SK-N-SH treated with all-trans-retinoic acid at 6 μM for 48 hours (cell line): ENCODE data around the gene ATAD3C.

Experiments used
- ARNTL ChIP-seq: fragments of 450-650 bp; formaldehyde crosslinking; IDR thresholded peaks from 2 replicates; pipeline ENCODE4 v1.5.0; 2020; ENCODE audit warnings: low read depth, mild to moderate bottlenecking, moderate library complexity, borderline replicate concordance
- CSDC2 ChIP-seq: fragments of 250-450 bp; sonication (Bioruptor Pico); IDR thresholded peaks from 2 replicates; pipeline ENCODE4 v1.5.0; 2020; ENCODE audit warnings: mild to moderate bottlenecking, moderate library complexity
- RARB ChIP-seq: fragments of 250-450 bp; sonication (Bioruptor Pico); IDR thresholded peaks from 2 replicates; pipeline ENCODE4 v1.8.0; 2021; ENCODE audit warnings: mild to moderate bottlenecking, moderate library complexity

DNA sequence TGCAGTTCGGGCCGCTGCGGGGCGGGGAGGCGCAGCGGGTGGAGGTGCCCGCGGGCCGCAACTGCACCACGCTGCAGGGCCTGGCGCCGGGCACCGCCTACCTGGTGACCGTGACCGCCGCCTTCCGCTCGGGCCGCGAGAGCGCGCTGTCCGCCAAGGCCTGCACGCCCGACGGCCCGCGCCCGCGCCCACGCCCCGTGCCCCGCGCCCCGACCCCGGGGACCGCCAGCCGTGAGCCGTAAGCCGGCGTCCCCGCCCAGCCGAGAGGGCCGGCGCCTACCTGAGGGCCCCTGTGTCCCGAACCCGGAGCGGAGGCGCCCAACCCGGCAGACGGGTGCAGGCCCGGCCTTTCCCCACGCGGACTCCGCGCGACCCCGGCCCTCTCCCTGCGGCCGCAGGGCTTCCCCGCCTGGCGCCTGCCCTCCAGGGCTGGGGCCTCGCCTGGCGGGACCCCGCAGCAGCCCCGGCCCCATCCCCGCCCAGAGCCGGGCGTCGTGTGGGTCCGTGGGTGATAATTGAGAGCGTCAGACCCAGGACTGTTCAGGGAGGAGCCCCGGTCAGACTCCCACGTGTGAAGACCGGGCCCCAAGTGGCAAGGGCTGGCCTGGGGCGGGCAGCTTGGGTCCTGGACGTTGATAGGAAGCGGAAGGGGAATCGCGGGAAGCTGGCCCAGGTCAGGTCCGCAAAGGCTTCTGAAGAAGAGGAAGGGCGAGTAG, 9.8 kb upstream of the ATAD3C start:
- TF ChIP-seq RARB (no peak), ARNTL (CRISPR knock-in tag) (no peak), CSDC2 (CRISPR knock-in tag) (no peak)
